GM19351 (cell line): ENCODE results near the gene HSFX3.
"Not testable (repeated sequence)": the region's sequence is repeated elsewhere in the genome, so short reads cannot be mapped to it uniquely, and the experiment has no call there.

Experiments used
- ATAC-seq: cut with Tn5 transposase; IDR thresholded peaks from one replicate; pipeline ENCODE4 v1.9.1; 2021; ENCODE audit warnings: mild to moderate bottlenecking, moderate library complexity; ENCODE audit not compliant: unreplicated experiment

HSFX3 gene

DNA sequence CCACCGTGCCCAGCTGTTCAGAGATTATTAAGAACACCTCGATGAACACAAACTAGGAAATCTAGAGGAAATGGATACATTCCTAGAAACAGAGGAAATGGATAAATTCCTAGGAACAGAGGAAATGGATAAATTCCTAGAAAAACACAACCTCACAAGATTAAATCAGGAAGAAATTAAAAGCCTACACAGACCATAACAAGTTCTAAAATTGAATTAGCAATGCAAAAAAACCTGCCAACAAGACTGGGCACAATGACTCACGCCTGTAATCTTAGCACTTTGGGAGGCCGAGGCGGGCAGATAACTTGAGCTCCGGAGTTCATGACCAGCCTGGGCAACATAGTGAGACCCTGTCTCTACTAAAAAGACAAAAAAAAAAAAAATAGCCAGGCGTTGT is 31.5 kb downstream of the HSFX3 start:
- no peak for ATAC-seq

GRCh38 chrX:149517308-149517707 is 32.4 kb downstream of the HSFX3 start:
- ATAC-seq: no peak

GRCh38 chrX:149516604-149517003 is 33.1 kb downstream of the HSFX3 start:
- ATAC-seq: no peak

DNA sequence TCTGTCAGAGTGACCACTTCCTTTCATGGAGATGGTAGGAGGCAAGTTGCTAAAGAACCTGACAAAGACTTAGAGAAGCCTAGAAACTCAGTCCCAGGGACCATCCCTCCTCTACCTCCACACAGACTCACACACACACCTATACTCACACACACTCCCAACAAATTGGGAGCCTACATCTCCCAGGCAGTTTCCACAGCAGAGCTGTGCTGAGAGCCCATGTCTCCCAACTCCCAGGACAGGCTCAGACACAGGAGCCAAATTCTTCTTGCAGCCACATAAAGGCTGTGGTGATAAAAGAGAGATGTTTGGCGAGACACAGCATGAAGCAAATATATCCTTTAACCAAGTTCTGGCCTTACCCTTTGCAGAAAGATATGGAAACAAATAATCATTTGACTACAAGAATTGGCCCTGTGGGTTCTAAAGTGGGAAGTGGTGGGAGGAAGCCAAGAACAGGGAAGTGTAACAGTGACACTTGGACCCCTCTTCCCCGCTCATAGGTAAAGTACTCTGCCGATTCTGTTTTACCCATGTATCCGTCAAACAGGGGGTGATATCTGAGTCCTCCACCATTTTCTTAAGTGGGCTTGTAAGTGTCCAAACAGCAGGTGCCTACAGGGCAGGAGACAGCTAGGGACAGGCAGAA is 33.6 kb downstream of the HSFX3 start:
- ATAC-seq: no peak

GRCh38 chrX:149513825-149514428 is 35.8 kb downstream of the HSFX3 start:
- ATAC-seq: no peak

- ATAC-seq: peak; percentile 87
Observed at GRCh38 chrX:149512225-149512885, 37.4 kb downstream of the HSFX3 start.

GRCh38 chrX:149511081-149511480 is 38.6 kb downstream of the HSFX3 start:
- ATAC-seq: no peak

- no peak for ATAC-seq
Observed at GRCh38 chrX:149510386-149510785, 39.3 kb downstream of the HSFX3 start.

- ATAC-seq: no peak
Observed at GRCh38 chrX:149508467-149508866, 41.3 kb downstream of the HSFX3 start.

DNA sequence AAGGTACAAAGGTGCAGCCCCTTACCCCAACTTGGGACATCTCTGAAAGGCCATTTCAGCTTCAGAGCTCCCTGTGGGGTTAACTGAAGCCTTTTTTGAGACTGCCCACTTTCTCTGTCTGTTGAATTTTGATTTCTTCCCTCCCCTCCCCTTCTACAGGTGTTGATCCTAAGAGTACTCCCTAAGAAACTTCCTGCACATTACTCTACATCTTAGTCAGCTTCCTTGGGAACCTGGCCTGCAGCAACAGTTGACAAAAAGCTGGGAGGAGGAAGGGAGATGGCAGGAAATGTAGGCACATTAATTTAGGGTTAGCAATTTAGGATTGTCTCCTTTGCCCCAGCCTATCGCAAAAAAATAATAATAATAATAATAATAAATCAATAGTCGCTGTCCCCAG is 43.4 kb downstream of the HSFX3 start:
- no peak for ATAC-seq

DNA sequence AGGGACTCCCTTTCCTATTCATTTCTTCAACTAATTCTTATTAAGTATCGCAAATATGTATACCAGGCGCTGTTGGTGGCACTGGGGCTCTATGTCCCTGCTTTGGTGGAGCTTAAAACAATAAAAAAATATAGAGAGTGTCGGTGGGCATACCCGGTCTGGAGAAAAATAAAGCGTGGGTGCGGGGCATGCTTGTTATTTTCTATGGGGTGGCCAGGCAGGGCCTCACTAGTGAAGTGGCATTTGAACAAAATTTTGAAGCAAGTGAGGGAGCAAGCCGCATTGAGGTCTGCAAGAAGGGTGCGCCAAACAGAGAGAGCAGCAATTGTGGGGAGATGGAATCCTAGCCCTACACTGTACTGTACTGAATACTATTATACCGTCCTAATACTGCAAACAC is 44.1 kb downstream of the HSFX3 start:
- ATAC-seq: no peak

GRCh38 chrX:149504915-149505651 is 44.6 kb downstream of the HSFX3 start, which contains the start of gene IDS:
IDS (minus strand) TSS chrX:149505306; CDS start chrX:149505137, 169 bp downstream.
- peak; percentile 57 for ATAC-seq

- peak; percentile 51 for ATAC-seq
Observed at GRCh38 chrX:149504226-149504914, 45.4 kb downstream of the HSFX3 start.

DNA sequence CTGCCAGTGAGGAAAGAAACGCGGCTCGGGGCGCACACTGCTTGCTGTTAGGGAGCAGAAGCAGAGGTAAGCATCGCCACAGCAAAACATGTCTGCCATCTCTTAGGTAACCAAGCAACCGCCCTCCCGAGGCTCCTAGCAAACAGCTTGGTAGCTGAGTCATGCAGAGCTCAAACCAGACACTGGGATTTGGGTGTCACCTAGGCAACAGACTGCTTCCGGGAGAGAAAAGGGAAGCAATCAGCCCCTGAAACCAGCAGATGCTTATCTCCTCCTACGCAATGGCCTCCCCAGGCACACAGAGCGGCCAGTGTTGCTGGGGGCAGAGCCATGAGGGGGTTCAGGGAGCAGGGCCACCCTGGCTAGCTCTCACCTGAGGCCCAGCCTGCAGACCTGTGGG is 46.3 kb downstream of the HSFX3 start:
- peak; percentile 67 for ATAC-seq

DNA sequence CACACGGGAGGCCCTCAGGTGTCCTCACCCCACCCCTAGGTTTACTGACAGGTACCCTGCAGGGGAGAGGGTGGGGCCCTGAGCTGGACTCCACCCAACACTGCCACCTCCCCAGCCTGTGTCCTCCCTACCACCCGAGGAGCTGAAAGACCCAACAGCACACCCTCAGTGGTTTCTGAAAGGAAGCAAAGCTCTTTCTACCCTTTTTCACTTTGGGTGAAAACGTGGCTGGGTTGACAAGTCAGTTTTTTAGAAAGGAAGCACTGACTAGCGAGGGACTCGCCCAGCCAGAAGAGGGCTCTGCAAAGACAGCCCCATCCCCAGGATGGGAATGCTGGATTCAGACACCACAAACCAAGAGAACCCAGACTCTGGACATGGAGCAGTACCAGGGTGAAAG is 46.8 kb downstream of the HSFX3 start:
- not testable (repeated sequence) for ATAC-seq

GRCh38 chrX:149499766-149500165 is 50.0 kb downstream of the HSFX3 start:
- no peak for ATAC-seq

GRCh38 chrX:149498767-149499166 is 51.0 kb downstream of the HSFX3 start:
- no peak for ATAC-seq
